GM18519 (cell line): Measurements from ENCODE around the gene SPINK2.
A peak's percentile ranks its signal among the peaks of the same experiment; 100 is the strongest.

Source experiments
- ATAC-seq: cut with Tn5 transposase; IDR thresholded peaks from one replicate; pipeline ENCODE4 v1.9.1; 2021; ENCODE audit warnings: mild to moderate bottlenecking, moderate library complexity; ENCODE audit not compliant: unreplicated experiment, low FRiP score

The SPINK2 gene

GRCh38 chr4:56803471-56803870 is 18.0 kb downstream of the SPINK2 start:
- peak; percentile 37 for ATAC-seq

DNA sequence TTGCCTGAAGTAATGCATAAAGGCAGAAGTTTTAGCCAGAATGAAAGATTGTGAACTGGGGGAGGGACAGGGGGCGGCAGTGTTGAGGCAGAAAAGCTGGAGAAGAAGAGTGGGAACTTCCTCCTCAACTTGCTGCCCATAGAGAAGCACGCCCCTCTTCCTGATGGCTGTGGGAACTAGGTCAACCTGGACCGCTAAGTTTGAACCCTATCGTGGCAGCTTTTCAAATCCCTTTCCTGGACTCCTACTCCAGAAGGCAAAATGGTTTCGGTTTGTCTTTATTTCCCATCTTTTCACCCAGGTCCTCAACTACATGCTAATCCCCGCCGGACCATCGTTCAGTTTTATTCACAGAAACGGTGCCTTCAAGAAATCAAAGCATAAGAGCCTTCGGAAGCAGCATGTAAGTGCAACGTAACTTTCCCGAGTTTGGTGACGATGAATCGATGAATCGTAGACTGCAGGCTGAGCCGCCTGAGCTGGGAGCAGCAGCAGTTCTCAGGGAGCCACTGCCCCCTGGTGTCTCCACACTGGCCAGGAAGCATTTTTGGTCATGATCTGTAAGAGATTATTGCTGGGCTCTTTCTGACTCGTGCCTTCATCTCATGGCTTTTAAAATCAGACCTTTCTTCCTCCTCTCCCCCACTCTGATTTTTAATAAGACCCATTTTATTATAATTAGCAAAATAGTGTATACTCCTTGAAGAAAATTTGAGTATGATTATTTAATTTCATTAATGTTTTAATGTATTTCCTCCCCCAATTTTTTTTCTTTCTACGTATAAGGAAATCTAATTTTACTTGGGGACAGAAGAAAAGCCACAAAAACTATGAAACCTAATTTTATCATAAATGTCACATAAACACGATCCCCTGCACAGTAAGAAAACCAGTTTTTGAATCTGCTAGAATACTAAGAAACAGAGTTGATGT is 21.4 kb downstream of the SPINK2 start:
- peak; percentile 90 for ATAC-seq

DNA sequence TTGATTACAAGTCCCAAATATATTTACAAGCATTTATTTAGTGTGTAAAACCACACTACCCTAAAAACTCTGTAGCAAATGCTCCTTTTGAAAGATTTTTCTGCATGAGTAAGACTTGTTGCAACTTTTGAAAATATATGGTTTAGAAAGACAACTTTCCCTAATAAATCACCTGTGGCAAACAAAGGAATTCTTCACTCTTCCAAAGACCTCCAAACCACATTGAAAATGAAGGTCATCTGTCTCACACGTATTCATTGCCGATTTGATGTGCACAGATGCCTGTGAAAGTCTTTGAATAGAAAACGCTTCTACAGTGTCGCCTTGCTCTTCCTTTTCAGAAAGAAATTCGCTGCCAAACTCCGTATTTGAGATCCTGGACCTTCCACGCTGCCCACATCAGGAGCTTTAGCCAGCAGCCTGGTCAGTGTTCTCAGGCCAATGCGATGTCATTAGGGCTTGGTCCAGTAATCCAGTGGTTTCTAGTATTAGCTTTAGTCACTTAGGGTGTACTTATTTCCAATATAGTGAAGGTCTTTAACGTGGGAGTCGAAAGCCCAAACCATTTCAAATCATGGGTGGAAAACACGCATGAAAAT is 22.2 kb downstream of the SPINK2 start:
- no peak for ATAC-seq

DNA sequence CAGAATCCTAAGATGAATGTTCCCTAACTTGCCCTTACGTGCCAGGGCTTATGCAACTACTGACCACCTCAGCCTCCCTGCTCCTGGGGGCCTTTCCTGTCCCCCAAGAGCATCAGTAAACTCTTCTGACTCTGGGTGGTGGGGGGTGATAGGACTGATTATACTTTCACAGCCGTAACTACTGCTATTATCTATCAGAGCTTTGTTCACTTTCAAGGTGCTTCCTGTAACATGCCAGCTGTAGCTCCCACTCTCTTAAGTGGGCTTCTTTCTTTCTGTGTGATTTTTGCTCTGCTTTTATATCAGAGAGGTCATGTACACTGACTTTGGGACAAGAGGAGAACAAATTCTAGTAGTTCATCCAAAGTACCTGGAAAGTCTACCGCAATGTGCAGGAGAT is 25.3 kb downstream of the SPINK2 start:
- ATAC-seq = no peak

DNA sequence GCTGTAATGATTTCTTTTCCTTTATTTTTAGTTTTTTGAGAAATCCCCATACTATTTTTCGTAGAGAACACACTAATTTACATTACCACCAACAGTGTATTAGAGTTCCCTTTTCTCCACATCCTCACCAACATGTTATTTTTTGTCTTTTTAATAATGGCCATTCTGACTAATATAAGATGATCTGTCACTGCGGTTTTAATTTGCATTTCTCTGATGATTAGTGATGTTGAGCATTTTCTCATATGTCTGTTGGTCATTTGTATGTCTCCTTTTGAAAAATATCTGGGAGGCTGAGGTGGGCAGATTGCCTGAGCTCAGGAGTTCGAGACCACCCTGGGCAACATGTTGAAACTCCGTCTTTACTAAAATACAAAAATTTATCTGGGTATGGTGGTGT is 30.2 kb downstream of the SPINK2 start:
- peak; percentile 87 for ATAC-seq

DNA sequence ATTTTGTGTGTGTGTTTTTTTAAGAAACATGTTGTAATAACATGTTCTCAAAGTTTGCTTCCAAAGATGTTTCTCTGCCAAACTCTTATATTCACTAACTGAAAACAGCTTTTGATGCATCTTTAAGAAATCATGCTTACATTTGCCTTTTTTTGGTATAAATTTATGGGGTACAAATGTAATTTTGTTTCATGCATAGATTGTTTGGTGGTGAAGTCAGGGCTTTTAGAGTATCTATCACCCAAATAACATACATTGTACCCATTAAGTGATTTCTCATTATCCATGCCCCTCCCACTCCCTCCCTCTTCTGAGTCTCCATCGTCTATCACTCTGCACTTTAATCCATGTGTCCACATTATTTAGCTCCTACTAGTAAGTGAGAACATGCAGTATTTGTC is 30.8 kb downstream of the SPINK2 start:
- no peak for ATAC-seq

DNA sequence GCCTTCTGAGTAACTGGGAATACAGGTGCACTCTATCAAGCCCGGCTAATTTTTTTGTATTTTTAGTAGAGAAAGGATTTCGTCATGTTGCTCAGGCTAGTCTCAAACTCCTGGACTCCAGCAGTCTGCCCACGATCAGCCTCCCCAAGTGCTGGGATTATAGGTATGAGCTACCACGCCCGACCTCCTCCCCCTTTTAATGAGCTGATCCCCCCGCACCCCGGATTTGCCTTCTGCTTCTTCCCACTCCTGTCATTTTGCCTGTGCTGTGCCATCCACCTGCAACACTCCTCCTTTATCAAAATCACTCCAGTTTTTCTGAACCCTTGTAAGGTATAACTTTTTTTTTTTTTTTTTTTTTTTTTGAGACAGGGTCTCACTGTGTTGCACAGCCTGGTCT is 33.4 kb downstream of the SPINK2 start:
- no peak for ATAC-seq

- ATAC-seq = no peak
Observed at GRCh38 chr4:56787380-56787779, 34.1 kb downstream of the SPINK2 start.

- ATAC-seq = no peak
Observed at GRCh38 chr4:56786955-56787354, 34.5 kb downstream of the SPINK2 start.

GRCh38 chr4:56783986-56784385 is 37.5 kb downstream of the SPINK2 start:
- no peak for ATAC-seq

DNA sequence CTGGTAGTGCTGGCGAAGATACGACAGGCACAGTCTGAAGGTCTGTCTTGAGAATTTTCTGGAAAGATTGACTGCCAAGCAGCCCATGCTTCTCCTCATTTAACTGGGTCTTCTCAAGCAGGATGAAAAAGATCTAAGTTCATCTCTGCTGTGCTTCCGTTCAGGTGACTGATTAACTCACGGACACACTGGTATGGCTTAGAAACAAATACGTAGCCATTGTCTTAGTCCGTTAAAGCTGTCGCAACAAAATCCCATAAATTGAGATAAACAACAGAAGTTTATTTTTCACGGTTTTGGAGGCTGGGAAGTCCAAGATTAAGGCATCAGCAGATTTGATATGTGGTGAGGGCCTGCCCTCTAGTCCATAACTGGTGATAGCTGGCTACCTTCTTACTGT is 39.5 kb downstream of the SPINK2 start:
- no peak for ATAC-seq

- ATAC-seq = no peak
Observed at GRCh38 chr4:56773346-56773745, 48.2 kb downstream of the SPINK2 start.

- no peak for ATAC-seq
Observed at GRCh38 chr4:56772134-56772533, 49.4 kb downstream of the SPINK2 start.

- ATAC-seq = no peak
Observed at GRCh38 chr4:56768763-56769162, 52.7 kb downstream of the SPINK2 start.

GRCh38 chr4:56768316-56768715 is 53.2 kb downstream of the SPINK2 start:
- ATAC-seq = no peak

- no peak for ATAC-seq
Observed at GRCh38 chr4:56767567-56767966, 53.9 kb downstream of the SPINK2 start.

- no peak for ATAC-seq
Observed at GRCh38 chr4:56764775-56765174, 56.7 kb downstream of the SPINK2 start.

DNA sequence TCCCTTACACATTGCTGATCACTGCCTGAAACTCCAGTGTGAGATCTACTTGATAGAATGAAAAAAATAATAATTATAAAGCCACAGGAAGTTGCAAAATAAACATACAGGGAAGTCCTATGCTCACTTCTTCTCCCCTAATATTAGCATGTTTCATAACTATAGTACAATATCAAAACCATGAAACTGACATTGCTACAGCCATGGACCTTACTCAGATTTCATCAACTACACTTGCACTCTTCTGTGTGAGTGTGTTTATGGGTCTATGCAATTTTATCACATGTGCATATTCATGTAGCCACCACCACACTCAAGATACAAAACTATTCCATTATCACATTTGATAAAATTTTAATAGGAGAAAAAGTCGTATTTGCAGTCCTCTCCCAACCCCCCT is 57.3 kb downstream of the SPINK2 start:
- ATAC-seq = no peak

DNA sequence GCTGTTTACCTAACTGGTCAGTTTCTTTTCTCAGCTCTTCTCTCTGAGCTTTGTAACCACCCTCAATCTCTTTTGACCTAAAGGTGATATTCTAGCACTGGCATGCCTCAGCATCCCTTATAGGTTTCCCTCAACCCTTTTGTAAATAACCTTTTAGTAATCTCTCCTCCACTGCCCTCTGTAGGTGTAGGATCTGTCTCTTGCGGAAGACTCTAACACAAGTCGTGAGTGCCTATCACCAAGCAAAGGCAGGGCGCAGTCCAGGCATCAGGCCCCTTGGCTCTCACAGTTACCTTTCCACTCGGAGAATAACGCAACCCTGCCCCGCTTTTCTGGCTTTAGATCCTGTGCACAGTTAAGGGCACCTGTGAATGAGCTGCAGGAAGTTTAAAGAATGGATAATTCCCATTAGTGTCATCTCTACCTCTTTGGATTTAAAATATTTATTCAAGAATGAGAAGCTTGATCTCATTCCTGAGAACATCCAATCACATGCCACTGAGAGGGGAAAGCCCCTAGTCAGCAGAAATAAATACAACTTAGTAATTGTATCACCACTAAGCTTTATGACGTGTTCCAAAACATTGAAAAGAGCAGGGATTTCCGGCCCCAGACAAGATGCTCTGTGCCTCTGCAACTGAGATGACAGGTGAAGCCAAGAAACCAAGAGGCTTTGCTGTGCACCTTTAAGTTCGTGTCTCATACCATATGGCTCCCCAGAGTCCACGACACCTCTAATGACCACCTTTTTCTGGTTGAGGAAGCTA is 58.8 kb downstream of the SPINK2 start:
- no peak for ATAC-seq

- ATAC-seq = no peak
Observed at GRCh38 chr4:56760183-56760582, 61.3 kb downstream of the SPINK2 start.
